ENCODE data around the gene ARHGAP45. TPM values are rescaled to one million over a fixed set of nuclear protein-coding genes. Genes with fewer than 3 reads are reported as not detected.
A peak's percentile ranks its signal among the peaks of the same experiment; 100 is the strongest.

ARHGAP45 gene
- total and polyA plus RNA-seq, 2 of the 8 experiments (the other 6 are each of a cell fraction or from before 2014, with no cell fraction given), result 31.4 to 41.8 TPM

- TF ChIP-seq, protein P1, sequence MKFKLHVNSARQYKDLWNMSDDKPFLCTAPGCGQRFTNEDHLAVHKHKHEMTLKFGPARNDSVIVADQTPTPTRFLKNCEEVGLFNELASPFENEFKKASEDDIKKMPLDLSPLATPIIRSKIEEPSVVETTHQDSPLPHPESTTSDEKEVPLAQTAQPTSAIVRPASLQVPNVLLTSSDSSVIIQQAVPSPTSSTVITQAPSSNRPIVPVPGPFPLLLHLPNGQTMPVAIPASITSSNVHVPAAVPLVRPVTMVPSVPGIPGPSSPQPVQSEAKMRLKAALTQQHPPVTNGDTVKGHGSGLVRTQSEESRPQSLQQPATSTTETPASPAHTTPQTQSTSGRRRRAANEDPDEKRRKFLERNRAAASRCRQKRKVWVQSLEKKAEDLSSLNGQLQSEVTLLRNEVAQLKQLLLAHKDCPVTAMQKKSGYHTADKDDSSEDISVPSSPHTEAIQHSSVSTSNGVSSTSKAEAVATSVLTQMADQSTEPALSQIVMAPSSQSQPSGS (IDR thresholded peaks at IDR 0.05; ENCODE audit: low read length), result 0 out of 2 replicates have a peak, but pooled peaks have one; percentile 23
- no peak; the same call in none of the 2 replicates for TF ChIP-seq POLR2AphosphoS5 (IDR thresholded peaks at IDR 0.05; ENCODE audit: low read depth, low read length)
- TF ChIP-seq JUN (IDR thresholded peaks at IDR 0.05; ENCODE audit: low read depth, low read length), result no peak
- peak in 1 of 2 experiments; percentile 76; a peak in 2 of 4 replicates for TF ChIP-seq HDAC2 (IDR thresholded peaks at IDR 0.05; ENCODE audit: borderline replicate concordance in 1 of 2, low read depth in 2 of 2, low read length in 2 of 2)
- no peak for TF ChIP-seq RFX5 (IDR thresholded peaks at IDR 0.05; ENCODE audit: borderline replicate concordance, low read depth, low read length)
- no peak for TF ChIP-seq GTF2F1 (IDR thresholded peaks at IDR 0.05; ENCODE audit: borderline replicate concordance, low read depth, low read length)
- TF ChIP-seq FOSL1 (IDR thresholded peaks at IDR 0.05; ENCODE audit: insufficient read depth, low read depth, low read length), result no peak
- TF ChIP-seq POU5F1 (IDR thresholded peaks at IDR 0.05; ENCODE audit: low read depth, low read length), result no peak
- TF ChIP-seq EZH2 (IDR thresholded peaks at IDR 0.05; ENCODE audit: low read depth, low read length, severe bottlenecking), result no peak
- TF ChIP-seq HDAC6 (IDR thresholded peaks at IDR 0.05; ENCODE audit: low read depth, low read length), result no peak
- TF ChIP-seq TBP (IDR thresholded peaks at IDR 0.05; ENCODE audit: low read depth, low read length), result no peak; the same call in 1 of the 2 replicates
These were observed 40.8 kb upstream of the ARHGAP45 start, which contains the start of gene CNN2 (continued) for GRCh38 chr19:1025960-1026782.
